ENCODE results near the gene ORC2. TPM values are rescaled to one million over a fixed set of nuclear protein-coding genes. Genes with fewer than 3 reads are reported as not detected.

ORC2 gene
- total RNA-seq (2022; extraction: Qiagen RNA extraction), result 10.8 to 14.1 TPM (median 13.4 TPM) in 5 replicates

DNA sequence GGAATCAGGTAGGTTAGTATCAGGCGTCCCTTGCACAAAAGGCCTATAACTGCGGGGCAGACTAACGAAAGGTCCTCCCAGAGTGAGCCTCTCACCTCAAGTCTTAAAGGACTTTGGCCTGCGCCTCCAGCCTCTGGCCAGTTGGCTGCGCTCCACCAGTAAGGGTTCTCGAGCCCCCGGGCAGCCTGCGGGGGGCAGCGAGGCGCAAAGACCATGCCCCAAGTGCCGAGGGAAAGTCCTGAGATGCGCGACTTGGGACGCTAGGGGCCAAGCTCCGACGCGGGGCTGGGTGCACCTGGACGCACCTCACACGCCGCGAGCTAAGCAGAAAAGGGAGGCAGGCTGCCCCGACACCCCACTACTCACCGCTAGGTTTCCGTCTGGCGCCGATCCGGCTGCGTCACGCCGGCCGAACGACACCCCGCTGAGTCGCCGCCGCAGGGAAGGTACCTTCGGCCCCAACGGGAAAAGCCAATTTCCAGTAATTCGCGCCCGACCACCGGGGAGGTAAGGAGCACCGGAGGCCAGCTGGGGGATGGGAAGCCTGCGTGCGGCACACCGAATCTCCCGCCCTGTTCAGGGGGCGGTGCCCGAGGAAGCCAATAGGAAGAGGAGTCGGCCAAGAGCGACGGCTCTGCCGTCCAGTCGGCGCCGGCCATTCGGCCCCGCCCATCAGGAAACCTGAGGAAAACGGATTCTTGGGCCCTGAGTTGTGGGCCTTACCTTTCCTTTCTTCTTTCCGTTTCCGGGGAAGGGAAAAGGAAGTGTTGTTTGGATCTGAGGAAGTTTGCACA, at the start of gene ORC2:
ORC2 (minus strand) TSS at position 537 of the 794 bp plus-strand sequence. CDS start 5,537 bp downstream, outside the sequence.

GRCh38 chr2:200888704-200889625, 74.5 kb downstream of the ORC2 start, which contains the start of the genes NIF3L1 and PPIL3:
Gene NIF3L1 (plus strand): TSS chr2:200889371. CDS start chr2:200891944, 2,573 bp downstream.
Gene PPIL3 (minus strand): TSS chr2:200889077. CDS start chr2:200887615, 1,462 bp downstream.

GRCh38 chr2:200864176-200865034, 99.1 kb downstream of the ORC2 start, which contains the start of gene CLK1:
Gene CLK1 (minus strand): TSS chr2:200864658. CDS start chr2:200861862, 2,796 bp downstream.

Other genes with a start within 250 kb of the ORC2 start
- 351 to 573 TPM (median 455 TPM) in 5 replicates for gene BZW1, start 151.8 kb downstream of the ORC2 start, total RNA-seq (2022; extraction: Qiagen RNA extraction)
- gene CLK1, start 99.0 kb downstream of the ORC2 start, total RNA-seq (2022; extraction: Qiagen RNA extraction), result 32.6 to 36.5 TPM (median 35.1 TPM) in 5 replicates
- gene PPIL3, start 74.6 kb downstream of the ORC2 start, total RNA-seq (2022; extraction: Qiagen RNA extraction), result 20.3 to 29.1 TPM (median 23.3 TPM) in 5 replicates
- gene NIF3L1, start 74.3 kb downstream of the ORC2 start, total RNA-seq (2022; extraction: Qiagen RNA extraction), result 35.4 to 44.2 TPM (median 36.3 TPM) in 5 replicates
- gene HYCC2, start 108.0 kb upstream of the ORC2 start, total RNA-seq (2022; extraction: Qiagen RNA extraction), result 3.0 to 6.0 TPM (median 4.9 TPM) in 5 replicates
- 130 to 169 TPM (median 138 TPM) in 5 replicates for gene NDUFB3, start 108.3 kb upstream of the ORC2 start, total RNA-seq (2022; extraction: Qiagen RNA extraction)
- 77.6 to 109 TPM (median 97.5 TPM) in 5 replicates for gene CFLAR, start 152.5 kb upstream of the ORC2 start, total RNA-seq (2022; extraction: Qiagen RNA extraction)
- 1.5 to 2.1 TPM (median 1.8 TPM) in 5 replicates for gene CASP10, start 219.5 kb upstream of the ORC2 start, total RNA-seq (2022; extraction: Qiagen RNA extraction)

Data from A549 treated with Mapracorat at 1 μM for 4 hours (cell line).